GM13976 (cell line): ENCODE results near the gene RUNDC1.

Source experiments
- DNase-seq: peaks from one replicate; pipeline ENCODE4 v3.0.0; 2012; ENCODE audit warnings: low spot score
- CTCF ChIP-seq: IDR thresholded peaks from 2 replicates; pipeline ENCODE4 v1.5.1; 2012; ENCODE audit warnings: borderline replicate concordance, mild to moderate bottlenecking; ENCODE audit not compliant: insufficient read depth; ENCODE audit errors: extremely low read depth, missing control alignments, control extremely low read depth
- in situ Hi-C: fragments of 300-500 bp; cut with MboI; formaldehyde crosslinking; loops from one replicate; pipeline ENCODE4 v1.12.0; 2022; ENCODE audit warnings: low sequenced_read_pairs, mixed read lengths, inconsistent platforms; ENCODE audit not compliant: unreplicated experiment

The RUNDC1 gene

GRCh38 chr17:42979511-42980273, 673 bp upstream of the RUNDC1 start, which contains the start of gene PTGES3L:
Gene PTGES3L, minus strand, starts transcription at chr17:42980080. Its CDS starts 27 bp downstream, at chr17:42980053.
- peak; percentile 82 for DNase-seq
- in situ Hi-C loops = no loop called here
- TF ChIP-seq CTCF = no peak

- peak; percentile 85 for DNase-seq
- in situ Hi-C loops = no loop called here
- TF ChIP-seq CTCF = peak; percentile 38
Measured at GRCh38 chr17:42980766-42981397, 517 bp downstream of the RUNDC1 start.

GRCh38 chr17:42982266-42982665, 1.9 kb downstream of the RUNDC1 start:
- DNase-seq = no peak
- in situ Hi-C loops = no loop called here

GRCh38 chr17:42985225-42985624, 4.9 kb downstream of the RUNDC1 start:
- no peak for TF ChIP-seq CTCF
- in situ Hi-C loops = no loop called here
- peak; percentile 74 for DNase-seq

More at GRCh38 chr17:42982266-42982665, 1.9 kb downstream of the RUNDC1 start:
- no peak for TF ChIP-seq CTCF

GRCh38 chr17:42989141-42989540, 8.8 kb downstream of the RUNDC1 start:
- no peak for TF ChIP-seq CTCF
- in situ Hi-C loops = no loop called here
- DNase-seq = no peak

GRCh38 chr17:42989726-42990652, 9.6 kb downstream of the RUNDC1 start:
- DNase-seq = no peak
- TF ChIP-seq CTCF = no peak
- in situ Hi-C loops = no loop called here
